Choroid plexus epithelial cell (primary cell): Measurements from ENCODE around the gene METTL21A.

Source experiments
- DNase-seq: peaks from one replicate; pipeline ENCODE4 v3.0.0-alpha.2; 2010; ENCODE audit warnings: low read depth
- H3K4me3 ChIP-seq: 2 replicates; pipeline ENCODE4 v1.5.1; 2011; ENCODE audit warnings: low read depth, mild to moderate bottlenecking, control low read depth, low read length, moderate library complexity
- CTCF ChIP-seq: conservative IDR thresholded peaks from 2 replicates; pipeline ENCODE4 v1.5.1; 2011; ENCODE audit warnings: low read depth, mild to moderate bottlenecking, control low read depth, inconsistent platforms, low read length, moderate library complexity

Gene METTL21A

GRCh38 chr2:207594731-207595130 is 30.5 kb downstream of the METTL21A start:
- TF ChIP-seq CTCF, result no peak
- DNase-seq, result no peak
- no peak overlapping the region for H3K4me3 ChIP-seq

DNA sequence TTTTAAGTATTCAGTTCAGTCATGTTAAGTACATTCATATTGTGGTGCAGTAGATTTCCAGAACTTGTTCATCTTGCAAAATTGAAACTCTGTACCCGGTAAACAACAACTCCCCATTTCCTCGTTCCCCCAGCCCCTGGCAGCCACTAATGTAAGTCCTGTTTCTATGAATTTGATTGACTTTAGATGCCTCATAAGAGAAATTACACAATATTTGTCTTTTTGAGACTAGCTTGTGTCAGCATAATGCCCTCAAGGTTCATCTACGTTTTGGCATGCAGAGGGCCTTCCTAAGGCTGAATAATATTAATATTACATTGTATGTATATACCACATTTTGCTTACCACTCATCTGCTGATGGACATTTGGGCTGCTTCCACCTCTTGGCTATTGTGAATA is 30.9 kb downstream of the METTL21A start:
- DNase-seq, result no peak
- H3K4me3 ChIP-seq, result no peak overlapping the region
- no peak for TF ChIP-seq CTCF

DNA sequence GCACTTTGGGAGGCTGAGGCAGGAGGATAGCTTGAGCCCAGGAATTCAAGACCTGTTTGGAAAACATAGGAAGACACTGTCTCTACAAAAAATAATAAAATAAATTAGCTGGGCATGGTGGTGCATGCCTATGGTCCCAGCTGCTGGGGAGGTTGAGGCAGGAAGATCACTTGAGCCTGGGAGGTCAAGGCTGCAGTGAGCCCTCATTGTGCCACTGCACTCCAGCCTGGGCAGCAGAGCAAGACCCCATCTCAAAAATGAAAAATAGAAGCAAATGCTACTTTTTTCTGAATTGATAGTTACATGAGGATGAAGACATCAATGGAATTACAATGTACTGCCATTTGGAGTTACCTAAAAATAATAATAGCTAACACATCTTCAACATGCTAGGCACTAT is 31.9 kb downstream of the METTL21A start:
- no peak overlapping the region for H3K4me3 ChIP-seq
- TF ChIP-seq CTCF, result no peak
- no peak for DNase-seq

DNA sequence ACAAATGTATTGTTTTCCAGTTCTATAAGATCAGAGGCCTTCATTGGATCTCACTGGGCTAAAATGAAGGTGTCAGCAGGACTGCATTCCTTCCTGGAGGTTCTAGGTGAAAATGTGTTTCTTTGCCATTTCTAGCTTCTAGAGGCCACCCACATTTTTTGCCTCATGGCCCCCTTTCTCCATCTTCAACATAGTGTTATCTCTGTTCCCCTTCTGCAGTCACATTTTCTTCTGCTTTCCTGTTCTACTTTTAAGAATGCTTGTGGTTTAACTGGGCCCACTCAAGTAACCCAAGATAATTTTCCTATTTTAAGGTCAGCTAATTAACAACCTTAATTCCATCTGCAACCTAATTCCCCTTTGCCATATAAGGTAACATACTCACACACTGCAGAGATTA is 36.1 kb downstream of the METTL21A start:
- no peak for DNase-seq
- H3K4me3 ChIP-seq, result no peak overlapping the region
- TF ChIP-seq CTCF, result no peak

DNA sequence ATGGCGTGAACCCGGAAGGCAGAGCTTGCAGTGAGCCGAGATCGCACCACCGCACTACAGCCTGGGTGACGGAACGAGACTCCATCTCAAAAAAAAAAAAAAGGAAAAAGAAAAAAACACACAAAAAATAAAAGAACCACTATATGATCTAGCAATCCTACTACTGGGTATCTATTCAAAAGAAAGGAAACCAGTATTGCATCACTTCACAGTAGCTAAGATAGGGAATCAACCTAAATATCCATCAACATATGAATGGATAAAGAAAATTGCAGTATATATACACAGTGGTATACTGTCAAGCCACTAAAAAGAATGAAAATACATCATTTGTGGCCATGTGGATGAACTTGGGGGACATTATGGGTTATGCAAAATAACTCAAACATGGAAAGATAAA is 37.9 kb downstream of the METTL21A start:
- no peak overlapping the region for H3K4me3 ChIP-seq
- no peak for DNase-seq
- TF ChIP-seq CTCF, result no peak

DNA sequence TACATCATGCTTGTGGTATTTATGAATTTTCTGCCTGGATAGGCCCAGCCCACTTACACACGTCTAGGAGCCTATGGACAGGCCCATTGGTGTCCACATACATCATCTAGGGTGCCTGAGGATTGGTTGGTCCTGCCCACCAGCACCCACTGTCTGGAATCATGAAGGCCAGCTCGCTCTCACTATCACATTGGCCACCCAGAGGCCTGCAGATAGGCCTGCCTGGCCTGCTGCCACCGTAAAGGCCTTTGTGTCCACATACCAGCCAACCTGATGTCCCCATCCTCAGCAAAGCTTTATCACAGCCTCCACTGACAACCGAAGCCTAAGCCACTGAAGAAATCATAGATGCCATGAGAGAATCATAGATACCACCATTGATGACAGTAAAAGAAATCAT is 40.2 kb downstream of the METTL21A start:
- DNase-seq, result no peak
- H3K4me3 ChIP-seq, result no peak overlapping the region
- TF ChIP-seq CTCF, result no peak

DNA sequence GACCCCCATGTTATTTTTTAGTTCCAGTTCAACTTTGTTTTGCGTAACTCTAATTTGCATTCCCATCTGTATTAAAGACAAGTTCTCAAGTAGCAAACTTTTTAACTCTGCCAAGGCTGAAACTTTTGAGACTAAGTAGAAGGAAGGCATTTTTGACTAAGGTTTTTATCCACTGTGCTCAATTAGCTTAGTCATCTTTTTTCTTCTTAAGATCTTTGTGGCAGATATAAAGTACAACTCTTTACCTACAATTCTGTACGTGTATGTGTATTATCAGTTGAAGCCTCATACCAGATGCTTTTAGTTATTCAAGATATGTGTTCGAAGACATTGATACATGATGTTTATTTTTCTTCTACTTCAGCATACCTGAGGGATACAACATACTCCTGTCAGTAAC is 53.8 kb downstream of the METTL21A start:
- peak; percentile 7 for DNase-seq
- H3K4me3 ChIP-seq, result no peak overlapping the region
- no peak for TF ChIP-seq CTCF
